Measurements from ENCODE around the gene KCNMA1.

GRCh38 chr10:77673515-77674140, 36.0 kb upstream of the KCNMA1 start:
- TF ChIP-seq CTCF (IDR thresholded peaks at IDR 0.05) (no peak), POLR2A (IDR thresholded peaks at IDR 0.05) (no peak)
